H1 (cell line): ENCODE results near the gene CPSF7. TPM values are rescaled to one million over a fixed set of nuclear protein-coding genes. Genes with fewer than 3 reads are reported as not detected.

Experiments
- CTCF ChIA-PET: fragments of 300-600 bp; sonication (Branson Sonifier 250); formaldehyde crosslinking; loops from one replicate; lab custom pipeline; 2021; ENCODE audit not compliant: partially characterized antibody; lab: Charles Lee
- POLR2A ChIA-PET: fragments of 300-600 bp; sonication (Branson Sonifier 250); formaldehyde crosslinking; loops from one replicate; lab custom pipeline; 2021; ENCODE audit warnings: inconsistent platforms; ENCODE audit not compliant: partially characterized antibody; lab: Charles Lee
- DNase-seq, 2 experiments: peaks; one replicate each; pipeline versions ENCODE4 v3.0.0 to v3.0.0-alpha.2; 2010 to 2022; ENCODE audit warnings: low spot score in 2 of 2, low read depth in 1 of 2, mixed read lengths in 1 of 2
- FAIRE-seq: peaks from 2 replicates; lab custom pipeline; 2011; peaks lifted over from hg19 to GRCh38; lab: Jason Lieb, UNC
- H2AFZ ChIP-seq: 2 replicates; pipeline ENCODE4 v1.8.1; 2012; ENCODE audit warnings: low read length, inconsistent platforms
- H2AK5ac ChIP-seq: 2 replicates; pipeline ENCODE4 v1.6.1; 2013; ENCODE audit warnings: low read depth, low read length
- H2BK120ac ChIP-seq: replicated peaks from 2 replicates; pipeline ENCODE3; 2013; ENCODE audit warnings: low read depth, low read length, inconsistent platforms
- H2BK12ac ChIP-seq: 2 replicates; pipeline ENCODE4 v1.6.1; 2013; ENCODE audit warnings: low read depth, low read length
- H2BK15ac ChIP-seq: 2 replicates; pipeline ENCODE4 v1.6.1; 2013; ENCODE audit warnings: low read length
- H2BK20ac ChIP-seq: 2 replicates; pipeline ENCODE4 v1.6.1; 2013; ENCODE audit warnings: low read length
- H2BK5ac ChIP-seq: 2 replicates; pipeline ENCODE4 v1.6.1; 2013; ENCODE audit warnings: low read depth, low read length
- H3K14ac ChIP-seq: 2 replicates; pipeline ENCODE4 v1.6.1; 2013; ENCODE audit warnings: inconsistent platforms; ENCODE audit not compliant: insufficient read length
- H3K18ac ChIP-seq: 2 replicates; pipeline ENCODE4 v1.6.1; 2013; ENCODE audit warnings: low read length; ENCODE audit errors: extremely low read depth
- H3K23ac ChIP-seq: 2 replicates; pipeline ENCODE4 v1.6.1; 2013; ENCODE audit warnings: inconsistent platforms; ENCODE audit not compliant: insufficient read length
- H3K23me2 ChIP-seq: 2 replicates; pipeline ENCODE4 v1.6.1; 2013; ENCODE audit warnings: low read depth, low read length
- H3K27ac ChIP-seq: 2 replicates; pipeline ENCODE4 v1.6.1; 2011; ENCODE audit warnings: low read depth, low read length, inconsistent platforms
- H3K27me3 ChIP-seq, 4 experiments: replicated peaks in 1 of 4; 1 replicate in 1 of 4; 2 replicates in 3 of 4; pipeline versions ENCODE4 v1.6.1 to v1.8.1; 2011 to 2013; ENCODE audit warnings: low read length in 3 of 4, mild to moderate bottlenecking in 3 of 4, inconsistent platforms in 2 of 4, mixed read lengths in 2 of 4, moderate library complexity in 1 of 4; ENCODE audit not compliant: control insufficient read depth in 3 of 4, insufficient read depth in 3 of 4; ENCODE audit errors: extremely low read depth in 1 of 4
- H3K36me3 ChIP-seq, 4 experiments: 2 replicates each; pipeline versions ENCODE4 v1.6.1 to v1.8.1; 2011 to 2013; ENCODE audit warnings: mild to moderate bottlenecking in 4 of 4, low read length in 3 of 4, moderate library complexity in 2 of 4, control low read depth in 1 of 4, inconsistent platforms in 1 of 4; ENCODE audit not compliant: insufficient read depth in 4 of 4, control insufficient read depth in 2 of 4
- H3K4ac ChIP-seq: replicated peaks from 2 replicates; pipeline ENCODE3; 2013; ENCODE audit warnings: low read length, low read depth, mixed read lengths, inconsistent platforms; ENCODE audit not compliant: insufficient read length
- H3K4me1 ChIP-seq, 4 experiments: replicated peaks in 1 of 4; 1 replicate in 1 of 4; 2 replicates in 3 of 4; pipeline versions ENCODE4 v1.6.1 to v1.8.1; 2011 to 2013; ENCODE audit warnings: low read length in 3 of 4, inconsistent platforms in 2 of 4, mixed read lengths in 1 of 4; ENCODE audit not compliant: insufficient read depth in 4 of 4, control insufficient read depth in 3 of 4
- H3K4me2 ChIP-seq, 2 experiments: 2 replicates each; pipeline versions ENCODE4 v1.6.1 to v1.8.1; 2011 to 2013; ENCODE audit warnings: low read depth in 2 of 2, low read length in 2 of 2, control low read depth in 1 of 2, inconsistent platforms in 1 of 2, mild to moderate bottlenecking in 1 of 2; ENCODE audit not compliant: insufficient read depth in 1 of 2
- H3K4me3 ChIP-seq, 4 experiments: fragments of 200-600, 300-600 bp in 1 of 4; sonication (generic), shearing (Covaris generic), sonication (Bioruptor Twin) in 1 of 4; 2 replicates each; pipeline versions ENCODE4 v1.5.1 to v1.8.1; 2011 to 2016; ENCODE audit warnings: low read length in 4 of 4, low read depth in 3 of 4, control low read depth in 2 of 4, inconsistent platforms in 2 of 4, mild to moderate bottlenecking in 2 of 4, mixed read lengths in 1 of 4, moderate library complexity in 1 of 4; ENCODE audit not compliant: insufficient read depth in 2 of 4; ENCODE audit errors: extremely low read depth in 1 of 4
- H3K56ac ChIP-seq: replicated peaks from 2 replicates; pipeline ENCODE3; 2013; ENCODE audit warnings: low read depth, mild to moderate bottlenecking, mixed read lengths, low read length, inconsistent platforms; ENCODE audit not compliant: insufficient read length
- H3K79me1 ChIP-seq: 2 replicates; pipeline ENCODE4 v1.6.1; 2013; ENCODE audit warnings: low read depth, low read length, control low read depth
- H3K79me2 ChIP-seq, 2 experiments: 2 replicates each; pipeline versions ENCODE4 v1.6.1 to v1.8.1; 2012 to 2013; ENCODE audit warnings: low read length in 2 of 2, mild to moderate bottlenecking in 2 of 2, inconsistent platforms in 1 of 2; ENCODE audit not compliant: insufficient read depth in 2 of 2, control insufficient read depth in 1 of 2
- H3K9ac ChIP-seq, 4 experiments: replicated peaks in 1 of 4; 1 replicate in 1 of 4; 2 replicates in 3 of 4; pipeline versions ENCODE4 v1.6.1 to v1.8.1; 2011 to 2013; ENCODE audit warnings: low read depth in 3 of 4, low read length in 3 of 4, control low read depth in 2 of 4, mild to moderate bottlenecking in 2 of 4, moderate library complexity in 2 of 4, inconsistent platforms in 1 of 4; ENCODE audit errors: extremely low read depth in 1 of 4
- H3K9me3 ChIP-seq, 2 experiments: 2 replicates each; pipeline versions ENCODE4 v1.6.1 to v1.8.1; 2012 to 2013; ENCODE audit warnings: mild to moderate bottlenecking in 2 of 2, moderate library complexity in 2 of 2, control low read depth in 1 of 2, inconsistent platforms in 1 of 2, low read depth in 1 of 2, low read length in 1 of 2, mixed read lengths in 1 of 2; ENCODE audit not compliant: insufficient read depth in 2 of 2
- H4K20me1 ChIP-seq, 2 experiments: replicated peaks in 1 of 2; 2 replicates each; pipeline versions ENCODE3 to v1.8.1; 2011 to 2013; ENCODE audit warnings: inconsistent platforms in 2 of 2, low read length in 2 of 2, mild to moderate bottlenecking in 1 of 2; ENCODE audit not compliant: insufficient read depth in 2 of 2, control insufficient read depth in 1 of 2
- H4K5ac ChIP-seq: 2 replicates; pipeline ENCODE4 v1.6.1; 2013; ENCODE audit warnings: low read length, low read depth, mixed read lengths, inconsistent platforms; ENCODE audit not compliant: insufficient read length
- H4K8ac ChIP-seq: 2 replicates; pipeline ENCODE4 v1.8.0; 2013; ENCODE audit warnings: mild to moderate bottlenecking, moderate library complexity, low read length, inconsistent platforms; ENCODE audit not compliant: insufficient read depth; ENCODE audit errors: extremely low read depth
- H4K91ac ChIP-seq: replicated peaks from 2 replicates; pipeline ENCODE3; 2013; ENCODE audit warnings: low read length, mixed read lengths, inconsistent platforms; ENCODE audit not compliant: insufficient read length
- ATF2 ChIP-seq: IDR thresholded peaks from 2 replicates; pipeline ENCODE4 v1.6.1; 2012; ENCODE audit warnings: low read length, inconsistent platforms
- CBX5 ChIP-seq: fragments of 300-800, 300-1000 bp; sonication (generic); IDR thresholded peaks from 2 replicates; pipeline ENCODE4 v1.7.1; 2016; ENCODE audit warnings: antibody characterized with exemption, low read length, low read depth
- JUN ChIP-seq: IDR thresholded peaks from 2 replicates; pipeline ENCODE4 v1.6.1; 2011; ENCODE audit warnings: low read depth, mild to moderate bottlenecking, improper control_type of control experiment, low read length
- NANOG ChIP-seq: IDR thresholded peaks from 2 replicates; pipeline ENCODE4 v1.6.1; 2011; ENCODE audit warnings: low read length, low read depth, mild to moderate bottlenecking, inconsistent platforms; ENCODE audit not compliant: insufficient read depth, poor library complexity, severe bottlenecking
- TEAD4 ChIP-seq: IDR thresholded peaks from 2 replicates; pipeline ENCODE4 v1.6.1; 2012; ENCODE audit warnings: low read depth, low read length, inconsistent platforms, mixed read lengths
- ZNF274 ChIP-seq: IDR thresholded peaks from 2 replicates; pipeline ENCODE4 v1.7.0; 2012; ENCODE audit warnings: low read length, borderline replicate concordance; ENCODE audit errors: extremely low read depth
- WGBS, 2 experiments: shearing (Covaris generic) in 1 of 2; methylation state at CpG; one replicate each; pipeline versions ENCODE4 v1.1.6 to v1.1.7; 2013 to 2015; ENCODE audit warnings: low lambda C conversion rate in 2 of 2, mixed read lengths in 2 of 2, inconsistent platforms in 1 of 2, low coverage in 1 of 2, missing lambda C conversion rate in 1 of 2; ENCODE audit not compliant: insufficient replicate concordance in 2 of 2, insufficient coverage in 1 of 2, insufficient read length in 1 of 2; ENCODE audit errors: extremely low coverage in 1 of 2, missing lambda C conversion rate in 1 of 2; 5-methylcytosine and 5-hydroxymethylcytosine counted together
- polyA plus RNA-seq, 7 experiments: library from polyadenylated mRNA; depleted of rRNA in 3 of 7; stranded (reverse) in 5 of 7; unstranded in 2 of 7; fragments of >200 nt in 5 of 7; fragments of 200-250 nt in 2 of 7; gene quantifications; 1 replicate in 5 of 7; 2 replicates in 1 of 7; 4 replicates in 1 of 7; pipeline versions ENCODE4 v1.2.1 to v1.2.3, GENCODE V29; 2011 to 2013; ENCODE audit warnings: missing spikeins in 2 of 7, mixed read lengths in 2 of 7
- total RNA-seq: library from RNA; stranded (reverse); fragmentation: NEBNext Ultra II Directional; extraction: Animal tissue kit (Norgen Biotek cat#: 25700); gene quantifications from 2 replicates; pipeline ENCODE4 v1.2.1, GENCODE V29; 2021

CPSF7 gene
- total and polyA plus RNA-seq, 2 of the 8 experiments (the other 6 are each of a cell fraction or from before 2014, with no cell fraction given) = 95.9 to 122 TPM

DNA sequence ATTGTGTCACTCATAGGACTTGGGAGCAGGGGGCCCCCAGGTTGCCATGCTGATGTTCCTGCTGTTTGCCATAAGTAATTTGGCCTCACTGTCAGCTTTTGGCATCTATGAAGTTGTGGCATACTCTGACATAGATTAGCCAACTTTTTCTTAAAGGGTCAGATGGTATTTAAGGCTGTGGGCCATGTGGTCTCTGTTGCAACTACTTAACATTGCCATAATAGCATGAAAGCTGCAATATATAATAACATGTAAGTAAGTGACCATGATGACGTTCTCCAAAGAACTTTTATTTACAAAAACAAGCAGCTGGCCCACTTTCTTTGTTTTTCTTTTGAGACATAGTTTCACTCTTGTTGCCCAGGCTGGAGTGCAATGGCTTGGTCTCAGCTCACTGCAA, 39.6 kb downstream of the CPSF7 start:
- DNase-seq (no peak), FAIRE-seq (no peak)
- Histone ChIP-seq H3K4me3 (no peak overlapping the region), H2BK20ac (no peak overlapping the region), H2AFZ (no peak overlapping the region), H3K4me2 (no peak overlapping the region), H3K27me3 (no peaks in the 10 kb centered on the region), H2BK15ac (no peak overlapping the region), H3K36me3 (peaks cover 0 to 7% (median 3%) of the 10 kb centered on the region in 4 experiments; a peak in 3 of 8 replicates), H3K18ac (no peak overlapping the region), H3K79me2 (no peaks in the 10 kb centered on the region; a peak in 1 of 4 replicates), H3K79me1 (no peaks in the 10 kb centered on the region), H3K4ac (no peak overlapping the region), H2AK5ac (no peak overlapping the region), H4K5ac (no peak overlapping the region), H3K27ac (no peak overlapping the region), H3K9me3 (peaks cover 0 to 4% of the 10 kb centered on the region in 2 experiments; a peak in 1 of 4 replicates), H3K56ac (no peak overlapping the region), H4K20me1 (no peaks in the 10 kb centered on the region), H2BK5ac (no peak overlapping the region), H4K91ac (no peak overlapping the region), H3K4me1 (peaks cover 0 to 2% (median 0%) of the 10 kb centered on the region in 4 experiments; a peak in 2 of 7 replicates), H3K9ac (no peak overlapping the region), H2BK120ac (no peak overlapping the region), H4K8ac (no peak overlapping the region), H2BK12ac (no peak overlapping the region), H3K23ac (no peak overlapping the region), H3K14ac (no peak overlapping the region), H3K23me2 (peaks cover 12% of the 10 kb centered on the region)
- no peak for TF ChIP-seq ATF2
- TF ChIP-seq CBX5 = no peak
- no peak for TF ChIP-seq NANOG
- TF ChIP-seq TEAD4 = no peak
- no peak for TF ChIP-seq JUN
- no peak for TF ChIP-seq ZNF274
- 100% methylated on average over 1 of the region's 1 CpG; no CpG with 5 or more reads in 1 of the 2 experiments for WGBS, 2 experiments
- CTCF ChIA-PET = interaction anchor here (4.4 kb wide), 1 partner anchor 55 kb away, joined by 41 read pairs; the partner anchor contains the start of genes DDB1 and TKFC
- POLR2A ChIA-PET = interaction anchor here (0.8 to 8.0 kb wide), 7 partner anchors 12 to 56 kb away, joined by 3 to 108 read pairs (median 10); partner anchors contain the start of genes CYB561A3, DDB1, TKFC and TMEM138
